Measurements from ENCODE around the gene TMEM201.

Gene TMEM201

GRCh38 chr1:9653491-9654050 is 64.9 kb downstream of the TMEM201 start:
- DNase-seq (ENCODE audit: low spot score): peak; percentile 34

DNA sequence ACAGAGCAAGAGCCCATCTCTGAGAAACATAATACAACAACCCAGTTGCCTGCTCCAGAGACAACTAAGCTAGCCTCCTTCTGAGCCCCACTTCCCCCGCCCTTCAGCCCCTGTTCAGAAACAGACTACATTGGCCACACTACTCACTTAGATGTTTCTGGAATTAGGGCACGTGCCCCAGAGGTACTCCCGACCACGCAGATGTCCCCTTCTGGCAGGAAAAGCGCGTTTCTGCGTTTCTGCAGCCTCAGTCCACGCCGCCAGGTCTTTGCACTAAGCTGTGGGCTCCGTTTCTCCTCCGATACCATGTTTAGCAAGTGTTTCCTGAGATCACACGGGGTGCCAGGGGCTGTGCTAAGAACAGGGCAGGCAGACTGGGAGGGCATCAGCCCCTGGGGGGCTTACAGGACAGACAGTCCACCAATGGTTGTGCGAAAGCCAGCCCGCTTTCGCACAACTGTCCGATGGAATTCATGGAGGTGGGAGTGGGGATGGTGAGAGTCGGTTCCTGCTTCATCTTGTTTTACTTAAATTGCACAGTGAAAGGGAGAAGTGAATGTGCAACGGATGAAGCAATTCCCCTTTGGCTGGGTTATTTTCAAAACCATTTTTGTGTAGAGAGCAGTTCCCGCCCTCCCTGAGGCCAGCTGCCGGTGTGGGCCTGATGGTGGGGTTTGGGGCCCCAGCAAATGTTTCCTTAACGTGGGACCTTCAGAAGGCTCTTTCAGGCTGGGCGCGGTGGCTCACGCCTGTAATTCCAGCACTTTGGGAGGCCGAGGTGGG is 65.5 kb downstream of the TMEM201 start:
- DNase-seq (ENCODE audit: low spot score): peak; percentile 26

GRCh38 chr1:9654834-9655723 is 66.4 kb downstream of the TMEM201 start:
- peak; percentile 56 for DNase-seq (ENCODE audit: low spot score)

DNA sequence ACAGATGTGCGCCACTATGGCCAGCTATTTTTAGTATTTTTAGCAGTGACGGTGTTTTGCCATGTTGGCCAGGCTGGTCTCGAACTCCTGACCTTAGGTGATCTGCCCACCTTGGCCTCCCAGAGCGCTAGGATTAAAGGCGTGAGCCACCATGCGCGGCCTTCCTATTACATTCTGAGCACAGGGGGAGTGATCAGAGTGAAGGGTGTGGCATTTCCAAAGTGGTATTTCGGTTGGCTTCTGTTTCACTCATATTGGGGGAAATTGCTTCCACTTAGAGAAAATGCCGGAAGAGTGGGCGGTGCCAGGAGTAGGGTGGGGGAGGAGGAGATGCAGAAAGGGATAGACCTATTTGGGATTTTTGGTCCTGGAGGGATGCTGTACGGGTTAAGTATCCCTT is 67.1 kb downstream of the TMEM201 start:
- no peak for DNase-seq (ENCODE audit: low spot score)

DNA sequence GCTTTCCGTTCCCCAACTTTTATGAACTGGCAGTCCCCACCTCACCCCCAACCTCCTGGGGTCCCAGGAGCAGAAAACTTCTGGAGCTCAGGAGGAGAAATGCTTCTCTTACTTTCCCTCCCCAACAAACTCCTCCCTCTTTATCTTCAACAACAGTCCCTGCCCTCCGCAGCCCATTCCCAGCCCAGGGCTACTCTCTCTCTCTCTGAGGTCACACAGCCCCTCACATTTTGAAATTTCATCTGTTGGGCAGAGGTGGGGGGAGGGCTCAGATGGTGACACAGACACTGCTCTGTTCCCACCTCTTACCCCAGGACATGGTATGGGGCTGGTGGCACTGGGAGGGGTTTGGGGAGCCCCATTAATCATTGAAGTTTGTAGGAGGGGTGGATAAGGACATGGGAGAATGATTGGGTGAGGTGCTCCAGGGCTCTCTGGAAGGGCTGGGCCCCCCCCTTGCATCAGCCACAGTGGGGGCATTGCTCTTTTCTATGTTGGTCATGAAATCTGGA is 68.9 kb downstream of the TMEM201 start:
- DNase-seq (ENCODE audit: low spot score): no peak

GRCh38 chr1:9658199-9658598 is 69.5 kb downstream of the TMEM201 start:
- DNase-seq (ENCODE audit: low spot score): no peak

DNA sequence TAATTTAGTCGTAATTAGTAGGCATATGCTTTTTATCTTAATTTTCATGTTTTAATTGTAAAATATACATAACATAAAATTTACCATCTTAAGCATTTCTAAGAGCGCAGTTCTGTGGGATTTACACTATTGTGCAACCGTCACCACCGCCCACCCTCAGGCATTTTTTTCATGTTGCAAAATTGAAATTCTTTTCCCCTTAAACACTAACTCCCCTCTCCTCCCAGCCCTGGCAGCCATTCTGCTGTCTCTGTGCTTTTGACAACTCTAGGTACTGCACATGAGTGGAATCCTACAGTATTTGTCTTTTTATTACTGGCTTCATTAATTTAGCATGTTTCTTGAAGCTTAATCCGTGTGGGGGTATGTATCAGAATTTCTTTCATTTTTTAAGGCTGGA is 70.6 kb downstream of the TMEM201 start:
- no peak for DNase-seq (ENCODE audit: low spot score)

- DNase-seq (ENCODE audit: low spot score): no peak
Measured at GRCh38 chr1:9663257-9663656, 74.5 kb downstream of the TMEM201 start.

All from CD4-positive, alpha-beta T cell treated with Interleukin-6 at 100 ng/mL for 8 hours (primary cell).